GM21825 (cell line): Measurements from ENCODE around the gene CEP83.

Source experiments
- ATAC-seq: cut with Tn5 transposase; IDR thresholded peaks from one replicate; pipeline ENCODE4 v1.9.1; 2021; ENCODE audit warnings: mild to moderate bottlenecking, moderate library complexity; ENCODE audit not compliant: unreplicated experiment

CEP83 gene

DNA sequence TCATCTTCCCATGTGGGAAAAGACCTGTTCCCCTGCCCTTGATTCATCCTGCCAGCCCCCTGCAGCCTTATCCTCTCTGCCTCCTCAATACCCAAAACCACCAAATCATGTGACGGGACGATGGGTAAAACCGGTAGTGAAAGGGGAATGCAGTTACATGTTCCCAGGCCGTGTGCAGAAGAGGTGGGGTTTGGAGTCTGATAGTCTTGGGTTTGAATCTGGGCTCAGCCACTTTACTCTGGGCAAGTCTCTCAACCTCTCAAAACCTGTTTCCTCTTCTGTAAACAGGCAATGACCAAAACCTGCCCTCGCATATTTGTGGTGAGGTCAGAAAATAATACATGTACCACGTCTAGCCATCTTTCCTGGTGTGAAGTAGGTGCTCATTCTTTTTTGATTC, 188.3 kb downstream of the CEP83 start:
- no peak for ATAC-seq

DNA sequence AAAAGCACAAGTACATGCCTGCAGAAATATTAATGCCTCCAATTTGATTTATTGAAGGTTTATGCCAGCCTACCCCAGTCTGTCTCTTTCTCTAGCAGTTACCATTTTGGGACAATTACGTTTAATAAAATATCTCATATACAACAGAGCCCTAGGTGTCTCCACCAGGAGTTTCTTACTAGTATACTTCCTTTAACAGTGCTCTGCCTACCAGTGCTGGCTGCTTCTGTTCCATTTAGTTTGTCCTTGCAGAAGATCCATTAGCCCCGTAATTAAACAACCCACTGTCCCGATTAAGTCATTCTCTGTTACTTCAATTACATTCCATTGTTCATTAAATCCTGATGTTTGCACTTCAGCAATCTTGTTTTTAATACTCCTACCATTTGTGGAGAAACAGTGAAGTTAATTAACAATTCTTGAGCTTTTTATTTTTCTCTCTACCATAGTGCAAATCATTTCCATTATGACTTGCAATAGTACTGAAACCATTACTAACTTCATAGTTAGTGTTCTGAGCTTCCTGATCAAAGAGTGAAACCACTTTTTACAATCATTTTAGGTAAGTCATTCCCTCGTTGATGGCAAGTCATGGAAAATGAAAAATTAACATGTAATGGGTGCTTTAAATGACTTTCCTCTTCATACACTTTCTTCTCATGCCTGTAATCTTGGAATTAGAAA, 190.2 kb downstream of the CEP83 start:
- ATAC-seq = no peak

DNA sequence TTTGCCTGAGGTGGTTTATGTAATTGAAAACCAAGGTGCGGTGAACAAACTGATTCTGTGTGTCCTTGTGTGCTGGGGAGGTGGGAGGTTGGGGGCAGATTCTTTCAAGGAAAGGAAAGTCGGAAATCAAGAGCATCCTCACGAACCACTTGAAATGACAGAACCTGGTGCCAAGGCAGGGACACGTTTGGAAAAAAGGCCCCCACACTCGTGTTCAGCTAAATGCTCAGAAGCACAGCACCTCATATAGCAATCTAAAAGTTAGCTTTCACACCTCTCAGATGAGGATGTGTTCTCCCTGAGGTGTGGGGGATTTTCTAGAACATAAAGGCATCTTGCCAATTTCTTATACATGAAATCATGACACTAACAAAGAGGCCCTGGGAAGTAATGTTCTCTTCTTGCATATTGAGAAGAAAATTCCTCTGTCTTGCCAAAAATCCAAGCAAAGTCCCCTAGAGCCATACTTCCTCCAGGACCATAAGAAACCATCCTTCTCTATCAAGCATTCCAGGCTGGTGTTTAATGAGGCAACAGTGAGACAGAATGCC, 191.7 kb downstream of the CEP83 start:
- no peak for ATAC-seq

DNA sequence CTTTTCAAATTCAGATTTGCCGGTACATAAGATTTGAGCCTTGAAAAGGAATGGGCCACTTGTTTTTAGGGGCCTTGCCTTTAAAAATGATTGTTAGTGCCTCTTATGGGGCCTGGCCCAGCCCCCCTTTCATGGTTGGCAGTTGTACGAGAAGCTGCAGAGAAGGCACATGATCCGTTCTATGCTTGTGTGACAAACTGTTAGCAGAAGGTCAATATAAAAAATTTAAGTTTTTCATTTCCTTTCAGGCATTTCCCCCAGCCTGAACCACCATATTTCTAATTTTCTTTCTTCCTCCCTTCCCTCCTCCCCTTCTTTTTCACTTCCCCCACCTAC, 192.2 kb downstream of the CEP83 start:
- no peak for ATAC-seq

DNA sequence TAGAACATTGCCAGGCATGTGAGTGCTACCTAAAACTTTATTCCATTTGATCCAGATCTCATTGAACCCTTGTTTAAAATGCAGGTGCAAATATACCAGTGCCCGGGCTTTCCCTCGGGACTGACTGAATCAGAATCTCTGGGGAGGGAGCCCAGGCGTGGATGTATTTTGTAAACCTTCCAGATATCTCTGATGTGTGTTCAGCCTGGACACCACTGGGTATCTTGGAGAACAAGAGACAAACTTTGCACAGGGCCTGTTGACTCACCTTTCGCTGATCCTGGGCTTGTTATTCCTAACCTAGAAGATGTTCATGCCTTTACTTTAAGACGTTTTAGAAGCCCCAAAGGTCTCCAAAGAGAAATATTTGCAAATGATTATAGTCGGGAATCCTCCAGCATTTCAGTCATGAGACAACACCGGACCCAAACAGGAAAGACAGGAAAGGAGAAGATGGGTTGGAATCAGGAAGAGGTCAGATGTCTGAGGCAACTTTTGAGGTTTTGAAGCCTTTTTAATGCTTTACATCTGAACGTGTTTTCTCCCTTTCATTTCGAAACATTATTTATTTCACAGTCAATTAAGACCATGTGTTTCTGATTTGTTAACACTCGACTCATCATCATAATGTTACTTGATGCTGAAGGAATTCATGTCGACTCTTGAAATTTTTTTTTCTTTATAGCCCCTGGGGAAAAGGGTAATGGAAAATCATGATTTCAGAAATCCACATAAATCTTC, 192.7 kb downstream of the CEP83 start:
- no peak for ATAC-seq

DNA sequence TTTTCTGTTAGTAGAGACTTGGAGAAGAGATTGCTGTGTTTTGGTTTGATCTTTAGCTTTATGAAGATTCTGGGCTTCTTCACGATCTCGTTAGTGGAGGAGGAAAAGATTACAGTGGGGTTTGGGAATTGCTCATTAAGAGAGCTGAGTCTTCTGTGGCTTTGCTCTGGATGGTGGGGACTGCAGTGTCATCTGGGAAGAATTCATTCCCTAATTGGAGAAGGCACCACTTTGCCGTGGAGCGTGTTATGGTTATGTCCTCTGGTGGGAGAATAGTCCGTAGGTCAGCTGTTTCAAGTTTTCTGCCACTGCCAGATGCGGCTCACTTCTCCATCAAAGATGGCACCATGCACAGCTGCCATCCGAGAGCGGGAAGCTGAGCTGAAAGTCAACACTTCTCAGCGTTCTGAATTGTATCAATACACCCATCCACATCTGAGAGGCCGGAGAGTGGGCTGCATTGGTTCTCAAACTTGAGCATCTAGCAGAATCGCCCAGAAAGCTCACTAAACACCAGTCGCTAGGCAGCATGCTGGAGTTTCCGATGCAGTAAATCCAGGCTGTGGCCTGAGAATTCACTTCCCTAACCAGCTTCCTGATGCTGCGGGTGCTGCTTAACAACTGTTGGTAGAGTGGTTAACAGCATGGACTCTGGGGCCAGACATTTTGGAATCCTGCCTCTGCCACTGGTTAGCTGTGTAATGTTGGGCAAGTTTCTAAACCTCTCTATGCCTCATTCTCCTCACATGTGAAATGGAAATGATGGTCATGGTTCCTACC, 193.5 kb downstream of the CEP83 start:
- ATAC-seq = no peak

DNA sequence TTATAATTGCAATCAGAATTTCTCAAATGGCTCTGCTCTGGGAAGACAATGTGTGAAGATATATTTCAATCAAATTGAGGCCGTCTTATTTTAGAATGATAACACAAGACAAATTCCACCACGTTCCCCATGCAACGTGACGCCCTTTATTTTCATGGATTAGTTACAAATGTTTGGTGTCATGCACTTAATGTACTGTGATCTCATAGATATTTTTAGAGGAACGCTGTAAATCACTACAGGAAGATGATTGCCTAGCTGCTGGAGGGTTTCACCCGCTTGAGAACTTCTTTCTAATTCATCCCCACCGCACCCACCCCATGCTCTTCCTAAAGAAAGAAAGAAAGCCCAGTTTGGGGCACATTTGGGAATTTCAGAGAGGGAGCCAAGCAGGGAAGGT, 194.1 kb downstream of the CEP83 start:
- ATAC-seq = no peak

DNA sequence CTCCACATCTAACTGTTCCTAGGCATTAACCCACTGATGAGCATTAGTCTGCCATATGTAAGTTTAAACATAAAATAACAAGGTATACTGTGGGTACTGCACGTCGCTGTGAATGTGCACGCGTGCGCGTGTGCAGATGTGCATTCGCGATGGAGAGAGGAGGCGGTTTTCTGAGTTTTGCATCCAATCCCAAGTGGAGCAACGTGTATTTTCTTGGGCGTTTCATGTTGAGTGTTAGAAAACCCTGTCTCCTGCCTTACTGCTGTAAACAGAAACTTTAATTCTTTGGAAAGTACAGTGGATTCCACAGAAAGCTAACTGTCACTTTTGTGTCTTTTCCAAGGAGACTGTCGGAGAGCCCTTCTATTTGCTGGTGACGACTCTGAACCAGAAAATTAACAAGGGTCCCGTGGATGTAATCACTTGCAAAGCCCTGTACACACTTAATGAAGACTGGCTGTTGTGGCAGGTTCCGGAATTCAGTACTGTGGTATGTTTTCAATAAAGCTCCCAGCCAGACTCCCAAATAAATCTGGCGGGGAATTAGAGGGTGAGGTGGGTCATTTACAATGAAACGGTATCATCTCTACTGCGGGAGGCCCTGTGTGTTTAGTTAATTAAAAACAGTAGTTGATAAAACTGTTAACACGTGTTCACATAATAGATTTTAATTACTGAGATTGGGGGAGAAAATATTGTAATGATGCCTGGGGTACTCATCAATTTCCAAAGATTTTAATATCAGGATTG, 194.8 kb downstream of the CEP83 start:
- ATAC-seq = no peak

DNA sequence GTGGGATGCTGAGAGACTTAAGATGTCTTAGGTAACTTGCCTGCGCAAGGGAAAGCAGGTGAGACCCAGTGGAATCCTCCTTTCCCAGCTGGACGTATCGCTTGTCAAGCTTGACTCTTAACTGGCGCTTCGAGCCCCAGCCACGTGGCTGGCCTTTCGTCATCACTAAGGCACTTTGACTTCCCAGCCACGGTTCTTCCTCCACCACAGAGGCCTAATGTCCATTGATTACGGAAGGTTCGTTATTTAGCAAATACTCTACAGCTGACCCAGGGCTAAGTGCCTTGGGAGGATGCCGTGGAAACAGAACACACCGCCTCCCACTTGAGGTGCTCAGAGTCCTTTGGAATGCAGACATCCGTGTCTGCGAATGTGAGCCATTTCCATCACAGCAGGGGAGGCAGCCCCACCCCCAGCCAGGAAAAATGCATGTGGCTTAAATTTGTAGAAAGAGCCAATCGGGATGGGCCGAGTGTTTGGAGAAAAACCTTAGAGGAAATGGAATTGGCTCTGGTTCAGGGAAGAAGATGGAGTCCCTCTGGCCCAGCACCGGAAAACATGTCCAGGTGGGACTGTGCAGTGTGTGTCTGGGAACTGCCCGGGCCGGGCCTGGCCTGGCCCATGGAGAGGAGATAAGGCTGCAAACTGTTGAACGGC, 195.6 kb downstream of the CEP83 start:
- ATAC-seq = no peak

DNA sequence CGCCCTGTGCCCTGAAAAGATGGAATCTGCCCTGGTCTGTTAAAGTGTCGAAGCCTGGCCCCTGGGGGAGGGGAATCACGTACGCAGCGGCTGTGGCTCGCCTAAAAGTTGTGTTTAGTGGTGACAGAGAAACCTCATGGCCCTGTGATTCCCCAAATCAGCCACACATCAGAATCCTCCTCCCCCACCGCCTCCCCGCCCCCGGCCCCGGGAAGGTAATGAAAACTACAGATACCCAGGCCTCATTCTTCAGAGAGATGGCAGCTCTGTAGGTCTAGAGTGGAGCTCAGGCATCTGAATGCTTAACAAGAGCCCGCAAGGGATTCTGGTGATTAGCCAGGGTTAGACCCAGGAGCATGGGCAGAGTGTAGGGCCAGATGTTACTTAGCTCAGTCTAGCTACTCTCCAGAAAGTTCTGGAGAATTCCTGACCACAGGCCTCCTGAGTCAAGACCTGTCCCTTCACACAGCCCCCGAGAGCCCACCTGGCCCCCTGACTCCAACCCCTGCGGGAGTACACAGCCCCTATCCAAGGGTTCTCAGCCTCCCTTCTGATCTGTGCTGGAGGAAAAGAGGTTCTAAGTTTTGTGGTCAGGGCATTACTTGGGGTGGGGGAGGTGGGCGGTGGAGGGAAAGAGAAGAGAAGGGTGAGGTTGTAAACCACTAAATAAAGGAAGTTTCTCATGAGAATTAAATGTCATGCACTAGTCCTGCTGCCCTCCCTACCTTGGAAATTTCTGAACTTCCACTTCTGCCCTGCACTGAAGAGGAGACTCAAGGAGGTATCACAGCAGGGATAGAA, 196.5 kb downstream of the CEP83 start:
- peak; percentile 51 for ATAC-seq

DNA sequence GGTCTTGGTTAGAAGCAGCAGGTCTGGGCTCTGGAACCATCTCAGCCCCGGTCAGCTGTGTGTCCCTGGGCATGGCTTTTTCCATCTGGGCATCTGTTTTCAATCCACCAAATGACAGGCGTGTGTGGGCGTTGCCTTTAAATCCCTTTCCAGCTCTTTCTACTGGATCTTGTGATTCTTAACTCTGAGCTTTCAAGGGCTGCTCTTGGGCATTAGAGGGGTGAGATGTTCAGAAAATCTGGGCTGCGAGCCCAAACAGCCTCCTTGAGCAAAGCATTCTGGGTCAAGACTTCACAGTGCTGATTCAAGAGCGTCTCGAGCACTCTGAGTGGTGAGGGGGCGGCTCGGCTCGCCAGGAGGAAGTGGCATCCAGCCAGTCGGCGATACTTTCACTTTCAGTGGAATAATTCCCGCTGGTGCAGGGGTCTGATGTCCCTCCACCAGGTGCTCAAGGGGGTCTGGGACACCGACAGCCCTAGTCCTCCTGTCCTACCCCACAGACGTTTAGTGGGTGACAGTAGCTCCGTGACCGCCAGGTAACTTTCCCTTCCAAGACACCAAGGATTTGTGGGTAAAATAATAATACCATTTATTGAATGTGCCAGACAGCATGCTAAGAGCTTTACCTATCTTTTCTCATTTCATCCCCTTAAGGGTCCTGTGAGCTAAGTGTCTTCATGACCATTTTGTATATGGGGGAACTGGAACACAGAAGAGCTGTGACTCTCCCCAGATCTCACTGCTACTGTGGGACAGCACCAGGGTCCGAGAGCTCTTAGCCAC, 197.2 kb downstream of the CEP83 start:
- peak; percentile 63 for ATAC-seq

DNA sequence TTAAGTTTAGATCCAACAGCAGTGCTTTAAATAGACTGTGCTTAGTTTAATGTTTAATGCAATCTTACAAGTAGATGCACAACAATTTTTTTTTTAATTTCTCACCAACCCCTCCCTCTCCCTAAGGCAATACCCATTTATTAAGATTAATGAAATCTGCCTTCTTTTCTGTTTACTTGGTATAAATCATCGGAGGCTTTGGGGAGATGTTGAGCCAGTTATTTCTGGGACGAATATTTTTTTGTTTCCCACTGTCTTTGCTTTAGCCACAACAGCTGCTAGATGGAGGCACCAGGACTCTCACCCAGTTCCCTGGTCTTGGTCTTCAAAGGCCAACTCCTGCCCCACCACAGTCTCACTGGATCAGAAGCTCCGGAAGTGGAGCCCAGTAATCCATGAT, 197.9 kb downstream of the CEP83 start:
- ATAC-seq = no peak

DNA sequence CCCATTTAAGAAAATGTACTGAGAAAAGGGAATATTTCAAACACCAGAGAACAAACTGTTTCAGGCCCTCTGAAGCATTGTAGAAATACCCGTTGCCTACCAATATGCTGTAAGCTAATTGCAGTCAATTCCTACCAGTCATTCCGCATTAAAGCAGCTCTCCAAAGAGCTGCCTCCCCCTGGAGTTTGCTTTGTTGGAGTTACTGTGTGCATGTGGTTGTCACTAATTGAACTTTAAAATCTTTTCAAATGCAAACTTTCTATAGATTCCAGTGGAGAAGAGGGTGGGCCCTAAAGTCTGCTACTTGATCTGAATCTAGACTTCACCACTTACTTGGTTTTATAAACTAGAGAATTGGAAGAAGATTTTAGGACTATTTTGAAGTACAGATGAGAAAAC, 198.5 kb downstream of the CEP83 start:
- no peak for ATAC-seq

DNA sequence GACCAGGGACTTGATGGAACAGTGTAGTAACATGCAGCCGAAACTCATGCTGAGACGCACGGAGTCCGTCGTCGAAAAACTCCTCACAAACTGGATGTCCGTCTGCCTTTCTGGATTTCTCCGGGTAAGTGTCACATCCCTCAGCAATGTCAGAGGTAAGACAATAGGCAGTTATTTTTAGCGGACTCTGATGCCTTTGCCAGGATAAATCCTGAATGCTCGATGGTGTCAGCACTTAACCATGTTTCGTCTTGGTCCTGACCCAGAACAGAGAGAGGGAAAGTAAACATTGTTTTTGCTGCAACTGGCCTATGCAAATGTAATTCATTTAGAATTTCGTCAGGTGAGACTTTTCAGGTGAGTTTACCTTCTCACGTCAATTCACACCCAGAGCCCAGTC, 198.9 kb downstream of the CEP83 start:
- ATAC-seq = no peak

DNA sequence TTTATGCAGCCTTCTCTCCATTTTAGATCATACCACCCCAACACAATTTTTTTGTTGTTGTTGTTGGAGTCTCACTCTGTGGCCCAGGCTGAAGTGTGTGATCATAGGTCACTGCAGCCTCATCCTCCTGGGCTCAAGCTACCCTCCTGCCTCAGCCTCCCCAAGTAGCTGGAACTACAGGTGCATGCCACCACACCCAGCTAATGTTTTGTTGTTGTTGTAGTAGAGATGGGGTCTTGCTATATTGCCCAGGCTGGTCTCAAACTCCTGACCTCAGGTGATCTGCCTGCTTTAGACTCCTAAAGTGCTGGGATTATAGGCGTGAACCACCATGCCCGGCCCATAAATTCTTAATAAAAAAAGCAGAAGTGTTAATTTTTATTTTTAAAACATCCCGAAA, 199.7 kb downstream of the CEP83 start:
- no peak for ATAC-seq

DNA sequence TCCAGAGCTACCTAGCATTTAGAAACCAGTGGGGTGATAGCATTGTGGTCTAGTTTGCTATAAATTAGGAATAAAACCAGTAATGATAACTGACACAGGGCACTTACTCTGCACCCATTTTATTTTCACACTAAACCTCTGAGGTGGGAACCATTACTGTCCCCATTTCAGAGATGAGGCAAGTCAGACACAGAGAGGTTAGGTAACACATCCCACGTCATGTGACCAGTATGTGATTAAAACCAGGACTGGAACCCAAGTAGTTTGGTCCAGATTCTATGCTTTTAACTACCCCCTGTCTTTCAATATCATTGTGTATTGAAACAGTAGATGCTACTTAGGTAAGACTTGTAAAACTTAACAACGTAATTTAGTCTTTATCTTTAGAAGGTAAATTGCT, 201.1 kb downstream of the CEP83 start:
- ATAC-seq = no peak
